OCI-LY7 (cell line): Measurements from ENCODE around the gene SCFD2. TPM values are rescaled to one million over a fixed set of nuclear protein-coding genes. Genes with fewer than 3 reads are reported as not detected.

Experiments used
- BruUV-seq: library from RNA; stranded (reverse); fragments of 400-500 nt; replicated peaks from 2 replicates; lab custom pipeline; 2021; lab: Mats Ljungman, UMichigan
- CTCF ChIA-PET: fragments of 300-600 bp; sonication (Branson Sonifier 250); formaldehyde crosslinking; loops from one replicate; lab custom pipeline; 2022; ENCODE audit warnings: antibody characterized with exemption; ENCODE audit not compliant: unreplicated experiment; lab: Charles Lee
- POLR2A ChIA-PET: fragments of 300-600 bp; sonication (Branson Sonifier 250); formaldehyde crosslinking; loops from one replicate; lab custom pipeline; 2022; ENCODE audit warnings: antibody characterized with exemption; lab: Charles Lee
- DNase-seq: peaks from one replicate; pipeline ENCODE4 v3.0.0-alpha.2; 2015; ENCODE audit warnings: low spot score
- H2AFZ ChIP-seq: fragments of 200-600 bp; sonication (generic), shearing (Covaris generic); 2 replicates; pipeline ENCODE4 v1.6.1; 2014; ENCODE audit warnings: mild to moderate bottlenecking, antibody characterized with exemption, low read length, moderate library complexity
- H3K27ac ChIP-seq: fragments of 200-600 bp; sonication (generic); 2 replicates; pipeline ENCODE4 v1.5.1; 2014; ENCODE audit warnings: mixed run types, low read depth, mild to moderate bottlenecking, moderate library complexity, low read length, inconsistent platforms; ENCODE audit not compliant: poor library complexity, severe bottlenecking
- H3K36me3 ChIP-seq: fragments of 200-600 bp; sonication (generic); 2 replicates; pipeline ENCODE4 v1.6.1; 2014; ENCODE audit warnings: mild to moderate bottlenecking, antibody characterized with exemption, low read length, moderate library complexity, mixed read lengths; ENCODE audit not compliant: insufficient read depth
- H3K4me1 ChIP-seq: fragments of 200-600 bp; sonication (generic); 2 replicates; pipeline ENCODE4 v1.5.1; 2014; ENCODE audit warnings: mild to moderate bottlenecking, low read length; ENCODE audit not compliant: insufficient read depth, poor library complexity, severe bottlenecking
- H3K4me2 ChIP-seq: fragments of 200-600 bp; sonication (generic); 2 replicates; pipeline ENCODE4 v1.6.1; 2014; ENCODE audit warnings: mild to moderate bottlenecking, low read length
- H3K4me3 ChIP-seq: fragments of 200-600 bp; sonication (generic); 2 replicates; pipeline ENCODE4 v1.5.1; 2014; ENCODE audit warnings: mild to moderate bottlenecking, low read depth, low read length; ENCODE audit not compliant: poor library complexity, severe bottlenecking
- H3K79me2 ChIP-seq: fragments of 200-600 bp; sonication (generic); 2 replicates; pipeline ENCODE4 v1.6.1; 2016; ENCODE audit warnings: low read depth, mild to moderate bottlenecking, low read length, moderate library complexity, mixed read lengths; ENCODE audit not compliant: insufficient read depth
- H3K9me2 ChIP-seq: fragments of 200-600 bp; sonication (generic); 2 replicates; pipeline ENCODE4 v1.6.1; 2016; ENCODE audit warnings: mild to moderate bottlenecking, low read length, mixed read lengths; ENCODE audit not compliant: insufficient read depth
- H3K9me3 ChIP-seq: fragments of 200-600 bp; sonication (generic); 2 replicates; pipeline ENCODE4 v1.6.1; 2014; ENCODE audit warnings: mild to moderate bottlenecking, mixed run types, low read length, mixed read lengths
- H4K20me1 ChIP-seq: fragments of 200-600 bp; sonication (generic); 2 replicates; pipeline ENCODE4 v1.6.1; 2014; ENCODE audit warnings: mild to moderate bottlenecking, antibody characterized with exemption, low read length, moderate library complexity, mixed read lengths; ENCODE audit not compliant: insufficient read depth
- CTCF ChIP-seq: fragments of 200-600 bp; sonication (generic); conservative IDR thresholded peaks from 2 replicates; pipeline ENCODE4 v1.5.1; 2014; ENCODE audit warnings: mild to moderate bottlenecking, antibody characterized with exemption, low read length, moderate library complexity, mixed read lengths
- EZH2phosphoT487 ChIP-seq: fragments of 200-600 bp; sonication (generic); IDR thresholded peaks from 2 replicates; pipeline ENCODE4 v1.6.1; 2018; ENCODE audit warnings: low read depth, borderline replicate concordance, mild to moderate bottlenecking, mixed run types, antibody characterized with exemption, low read length, moderate library complexity, mixed read lengths
- intact Hi-C: fragments of 100-400 bp; cut with micrococcal nuclease; formaldehyde crosslinking; loops from one replicate; pipeline ENCODE4 v1.10.0; 2022; ENCODE audit not compliant: unreplicated experiment
- total RNA-seq, 2 experiments: library from RNA; depleted of rRNA in 1 of 2; stranded (reverse); fragments of >200 nt in 1 of 2; shearing (Covaris generic) in 1 of 2; gene quantifications; 2 replicates each; pipeline ENCODE4 v1.2.3, GENCODE V29; 2014 to 2022

SCFD2 gene
- total RNA-seq, 2 experiments from 2014 or later: 27.2 to 52.0 TPM

GRCh38 chr4:53013873-53014775, 351.7 kb downstream of the SCFD2 start:
- no peaks in the 10 kb centered on the region for H3K9me3 ChIP-seq
- no peaks in the 10 kb centered on the region for H3K9me2 ChIP-seq
- no peak overlapping the region for H3K4me2 ChIP-seq
- no peak for DNase-seq
- ChIA-PET POLR2A (no interaction called here), CTCF (no interaction called here)
- BruUV-seq: no TSS peak
- intact Hi-C loops: loop anchor here (10.0 kb wide), 1 partner anchor 1221 kb away; no protein-coding TSS in a partner anchor
- no peaks in the 10 kb centered on the region for H4K20me1 ChIP-seq
- H3K27ac ChIP-seq: no peak overlapping the region
- H3K4me1 ChIP-seq: no peaks in the 10 kb centered on the region
- no peak for TF ChIP-seq CTCF
- H3K4me3 ChIP-seq: no peak overlapping the region
- H3K36me3 ChIP-seq: no peaks in the 10 kb centered on the region
- no peak overlapping the region for H2AFZ ChIP-seq
- H3K79me2 ChIP-seq: no peaks in the 10 kb centered on the region

- H3K4me2 ChIP-seq: no peak overlapping the region
- no peaks in the 10 kb centered on the region for H4K20me1 ChIP-seq
- ChIA-PET CTCF (interaction anchor here (0.8 kb wide), 1 partner anchor 11 kb away, joined by 3 read pairs; no protein-coding TSS in a partner anchor), POLR2A (interaction anchor here (0.6 kb wide), 1 partner anchor 446 kb away, joined by 3 read pairs; no protein-coding TSS in a partner anchor)
- no peak overlapping the region for H3K27ac ChIP-seq
- H3K9me2 ChIP-seq: no peaks in the 10 kb centered on the region
- H3K4me3 ChIP-seq: no peak overlapping the region
- no peak overlapping the region for H2AFZ ChIP-seq
- H3K79me2 ChIP-seq: no peaks in the 10 kb centered on the region
- no peak for DNase-seq
- no TSS peak for BruUV-seq
- intact Hi-C loops: loop anchor here (10.0 kb wide), 1 partner anchor 1222 kb away; no protein-coding TSS in a partner anchor
- no peaks in the 10 kb centered on the region for H3K36me3 ChIP-seq
- H3K9me3 ChIP-seq: no peaks in the 10 kb centered on the region
- H3K4me1 ChIP-seq: no peaks in the 10 kb centered on the region
- TF ChIP-seq EZH2phosphoT487: no peak
- TF ChIP-seq CTCF: no peak
These were observed 353.1 kb downstream of the SCFD2 start for GRCh38 chr4:53012738-53013137.
